B cell (primary cell): Measurements from ENCODE around the gene NR3C2. TPM values are rescaled to one million over a fixed set of nuclear protein-coding genes. Genes with fewer than 3 reads are reported as not detected.

Experiments used
- ATAC-seq: fragments of 200-7000 bp; cut with Tn5 transposase; one replicate; pipeline ENCODE4 v1.10.0; 2021; ENCODE audit warnings: low read depth, mild to moderate bottlenecking, moderate number of reproducible peaks, moderate library complexity
- CTCF ChIA-PET: fragments of 350-600 bp; sonication (Branson Sonifier 250); formaldehyde crosslinking; loops from one replicate; lab custom pipeline; 2021; ENCODE audit warnings: antibody characterized with exemption, inconsistent platforms; lab: Charles Lee
- POLR2A ChIA-PET: fragments of 350-600 bp; sonication (Branson Sonifier 250); formaldehyde crosslinking; loops from one replicate; lab custom pipeline; 2021; ENCODE audit warnings: antibody characterized with exemption; lab: Charles Lee
- DNase-seq: peaks from one replicate; pipeline ENCODE4 v3.0.0; 2013
- H2AFZ ChIP-seq: 2 replicates; pipeline ENCODE4 v1.6.1; 2012; ENCODE audit warnings: mild to moderate bottlenecking, low read depth, low read length; ENCODE audit not compliant: insufficient read depth, poor library complexity, severe bottlenecking
- H3K27ac ChIP-seq, 2 donors: 1 replicate in 1 of 2; 2 replicates in 1 of 2; pipeline ENCODE4 v1.5.1; 2012 to 2013; ENCODE audit warnings: low read length in 2 of 2, mild to moderate bottlenecking in 2 of 2, moderate library complexity in 1 of 2
- H3K27me3 ChIP-seq, 4 experiments: fragments of 200-600 bp in 1 of 4; sonication (generic) in 1 of 4; replicated peaks in 1 of 4; 1 replicate in 2 of 4; 2 replicates in 2 of 4; pipeline versions ENCODE4 v1.6.1 to v1.7.0; 2013 to 2016; ENCODE audit warnings: low read length in 3 of 4, mild to moderate bottlenecking in 2 of 4, mixed read lengths in 1 of 4, moderate library complexity in 1 of 4; ENCODE audit not compliant: insufficient read depth in 4 of 4, control insufficient read depth in 3 of 4; ENCODE audit errors: control extremely low read depth in 1 of 4
- H3K36me3 ChIP-seq, 2 experiments: replicated peaks in 1 of 2; 1 replicate in 1 of 2; 2 replicates in 1 of 2; pipeline versions ENCODE4 v1.6.1 to v1.7.1; 2013; ENCODE audit warnings: low read length in 1 of 2; ENCODE audit not compliant: insufficient read depth in 2 of 2, control insufficient read depth in 1 of 2; ENCODE audit errors: control extremely low read depth in 1 of 2, extremely low read depth in 1 of 2
- H3K4me1 ChIP-seq, 2 donors: fragments of 200-600 bp in 1 of 2; sonication (generic) in 1 of 2; 1 replicate in 1 of 2; 2 replicates in 1 of 2; pipeline versions ENCODE4 v1.5.1 to v1.6.1; 2013 to 2017; ENCODE audit warnings: low read length in 2 of 2; ENCODE audit not compliant: control insufficient read depth in 2 of 2, insufficient read depth in 2 of 2
- H3K4me2 ChIP-seq: replicated peaks from 2 replicates; pipeline ENCODE3; 2012; ENCODE audit warnings: mild to moderate bottlenecking, low read depth, low read length; ENCODE audit not compliant: poor library complexity, severe bottlenecking
- H3K4me3 ChIP-seq, 5 experiments: fragments of 200-600 bp in 1 of 5; sonication (generic) in 1 of 5; 1 replicate in 3 of 5; 2 replicates in 2 of 5; pipeline versions ENCODE4 v1.5.1 to v1.7.0; 2011 to 2016; ENCODE audit warnings: low read length in 4 of 5, mild to moderate bottlenecking in 4 of 5, low read depth in 2 of 5, control low read depth in 1 of 5, moderate library complexity in 1 of 5; ENCODE audit not compliant: insufficient read depth in 1 of 5; ENCODE audit errors: control extremely low read depth in 1 of 5, extremely low read depth in 1 of 5
- H3K79me2 ChIP-seq: fragments of 200-600 bp; sonication (generic); one replicate; pipeline ENCODE4 v1.6.0; 2016; ENCODE audit warnings: low read length; ENCODE audit not compliant: control insufficient read depth, insufficient read depth
- H3K9ac ChIP-seq: fragments of 200-600 bp; sonication (generic); 2 replicates; pipeline ENCODE4 v1.6.1; 2017; ENCODE audit warnings: mild to moderate bottlenecking, low read length, moderate library complexity
- H3K9me3 ChIP-seq, 3 donors: one replicate each; pipeline versions ENCODE4 v1.6.1 to v1.7.1; 2013; ENCODE audit warnings: low read length in 2 of 3; ENCODE audit not compliant: control insufficient read depth in 2 of 3, insufficient read depth in 1 of 3; ENCODE audit errors: control extremely low read depth in 1 of 3
- H4K20me1 ChIP-seq: 2 replicates; pipeline ENCODE4 v1.6.0; 2012; ENCODE audit warnings: mild to moderate bottlenecking, low read length; ENCODE audit not compliant: insufficient read depth, control insufficient read depth, poor library complexity, severe bottlenecking
- H3K27ac Mint-ChIP-seq: one replicate; pipeline ENCODE4 v1.8.0; 2021; ENCODE audit warnings: mixed read lengths
- H3K27me3 Mint-ChIP-seq: one replicate; pipeline ENCODE4 v1.8.0; 2021; ENCODE audit warnings: mixed read lengths
- H3K4me1 Mint-ChIP-seq: one replicate; pipeline ENCODE4 v1.8.0; 2021; ENCODE audit warnings: mixed read lengths
- H3K4me3 Mint-ChIP-seq: one replicate; pipeline ENCODE4 v1.8.0; 2021; ENCODE audit warnings: mixed read lengths
- H3K9me3 Mint-ChIP-seq: one replicate; pipeline ENCODE4 v1.8.0; 2022; ENCODE audit warnings: mixed read lengths; ENCODE audit not compliant: insufficient read depth
- EZH2 ChIP-seq: IDR thresholded peaks from 2 replicates; pipeline ENCODE4 v1.6.1; 2012; ENCODE audit warnings: borderline replicate concordance, low read depth, mild to moderate bottlenecking, moderate library complexity, low read length; ENCODE audit not compliant: insufficient read depth, poor library complexity, severe bottlenecking
- WGBS: methylation state at CpG from one replicate; pipeline ENCODE4 v1.1.5; 2013; ENCODE audit warnings: missing lambda C conversion rate; ENCODE audit not compliant: insufficient coverage; 5-methylcytosine and 5-hydroxymethylcytosine counted together
- intact Hi-C: fragments of 100-400 bp; cut with micrococcal nuclease; formaldehyde crosslinking; loops from one replicate; pipeline ENCODE4 v1.10.0; 2022
- polyA plus RNA-seq: library from polyadenylated mRNA; depleted of rRNA; stranded (reverse); fragments of >200 nt; gene quantifications from 2 replicates; pipeline ENCODE4 v1.2.3, GENCODE V29; 2012
- total RNA-seq, 2 donors: library from RNA; stranded (reverse); fragments of 120-200 nt in 1 of 2; gene quantifications; 1 replicate in 1 of 2; 2 replicates in 1 of 2; pipeline versions ENCODE4 v1.2.3 to v1.2.4, GENCODE V29; 2013 to 2022
- TF ChIP-seq, protein P1 (sequence below): fragments of 200-600 bp; IDR thresholded peaks from one replicate; pipeline ENCODE4 v1.8.0; 2022; ENCODE audit warnings: antibody characterized with exemption, mild to moderate bottlenecking

NR3C2 gene
- total and polyA plus RNA-seq, 2 donors (not counting 1 experiment from before 2014, with no cell fraction given), result 6.7 to 19.3 TPM

DNA sequence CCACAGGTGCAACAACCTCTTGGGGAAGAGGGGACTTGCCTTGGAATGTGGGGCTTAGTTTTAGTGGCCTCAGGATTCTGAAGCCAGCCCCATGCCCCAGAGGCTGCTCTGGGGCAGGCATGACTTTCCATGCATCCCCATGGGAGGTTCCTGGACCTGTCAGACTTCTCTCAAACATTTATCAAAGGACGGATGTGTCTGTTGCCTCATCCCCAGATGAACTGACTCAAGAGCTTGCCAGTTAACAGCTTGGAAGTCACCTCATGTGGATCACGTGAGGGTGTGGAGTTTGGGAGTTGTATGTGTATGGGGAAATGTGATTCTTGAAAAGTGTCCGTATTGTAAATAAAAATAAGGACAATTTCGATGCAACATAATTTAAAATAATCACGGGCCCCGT, 368.9 kb downstream of the NR3C2 start:
- Histone ChIP-seq H3K9ac (no peak overlapping the region), H3K27me3 (no peaks in the 10 kb centered on the region), H4K20me1 (no peaks in the 10 kb centered on the region), H3K4me2 (no peak overlapping the region), H3K36me3 (no peaks in the 10 kb centered on the region), H3K79me2 (no peaks in the 10 kb centered on the region), H3K4me3 (no peak overlapping the region), H3K27ac (no peak overlapping the region), H3K9me3 (peaks cover 0 to 42% (median 20%) of the 10 kb centered on the region in 3 donors), H2AFZ (no peak overlapping the region), H3K4me1 (no peaks in the 10 kb centered on the region)
- Mint-ChIP-seq H3K27ac (no peak overlapping the region), H3K9me3 (peaks cover 14% of the 10 kb centered on the region), H3K27me3 (no peaks in the 10 kb centered on the region), H3K4me3 (no peak overlapping the region), H3K4me1 (no peaks in the 10 kb centered on the region)
- TF ChIP-seq, protein P1, sequence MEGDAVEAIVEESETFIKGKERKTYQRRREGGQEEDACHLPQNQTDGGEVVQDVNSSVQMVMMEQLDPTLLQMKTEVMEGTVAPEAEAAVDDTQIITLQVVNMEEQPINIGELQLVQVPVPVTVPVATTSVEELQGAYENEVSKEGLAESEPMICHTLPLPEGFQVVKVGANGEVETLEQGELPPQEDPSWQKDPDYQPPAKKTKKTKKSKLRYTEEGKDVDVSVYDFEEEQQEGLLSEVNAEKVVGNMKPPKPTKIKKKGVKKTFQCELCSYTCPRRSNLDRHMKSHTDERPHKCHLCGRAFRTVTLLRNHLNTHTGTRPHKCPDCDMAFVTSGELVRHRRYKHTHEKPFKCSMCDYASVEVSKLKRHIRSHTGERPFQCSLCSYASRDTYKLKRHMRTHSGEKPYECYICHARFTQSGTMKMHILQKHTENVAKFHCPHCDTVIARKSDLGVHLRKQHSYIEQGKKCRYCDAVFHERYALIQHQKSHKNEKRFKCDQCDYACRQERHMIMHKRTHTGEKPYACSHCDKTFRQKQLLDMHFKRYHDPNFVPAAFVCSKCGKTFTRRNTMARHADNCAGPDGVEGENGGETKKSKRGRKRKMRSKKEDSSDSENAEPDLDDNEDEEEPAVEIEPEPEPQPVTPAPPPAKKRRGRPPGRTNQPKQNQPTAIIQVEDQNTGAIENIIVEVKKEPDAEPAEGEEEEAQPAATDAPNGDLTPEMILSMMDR, result no peak
- TF ChIP-seq EZH2, result no peak
- ATAC-seq (no peak), DNase-seq (no peak)
- WGBS, result 96% methylated on average over 4 of the region's 6 CpGs
- ChIA-PET POLR2A (no interaction called here), CTCF (no interaction called here)
- intact Hi-C loops, result no loop called here

DNA sequence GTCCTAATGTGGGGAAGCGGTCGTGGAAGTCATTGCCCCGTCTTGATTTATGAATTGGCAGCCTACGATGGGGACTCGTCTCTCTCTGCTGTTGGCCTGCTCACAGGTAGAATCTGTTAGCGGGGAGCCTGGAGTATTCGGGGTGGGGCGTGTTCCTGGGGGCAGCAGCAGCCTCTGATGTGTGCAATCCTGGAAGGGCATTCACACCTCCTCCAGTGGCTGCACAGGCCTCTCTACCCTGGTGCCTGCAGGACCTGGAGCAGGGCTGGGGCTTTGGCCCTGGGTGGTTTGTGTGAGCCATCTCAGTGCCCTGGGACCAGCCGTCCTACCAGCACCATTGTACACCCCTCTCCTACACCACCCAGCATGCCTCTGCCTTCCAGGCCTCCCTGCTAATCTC, 369.4 kb downstream of the NR3C2 start:
- no peak for ATAC-seq
- Mint-ChIP-seq H3K27ac (no peak overlapping the region), H3K27me3 (no peaks in the 10 kb centered on the region), H3K4me1 (no peaks in the 10 kb centered on the region), H3K9me3 (peaks cover 14% of the 10 kb centered on the region), H3K4me3 (no peak overlapping the region)
- no peak for DNase-seq
- POLR2A ChIA-PET, result no interaction called here
- Histone ChIP-seq H3K9ac (no peak overlapping the region), H3K27ac (no peak overlapping the region), H3K9me3 (peaks cover 0 to 42% (median 20%) of the 10 kb centered on the region in 3 donors), H4K20me1 (no peaks in the 10 kb centered on the region), H3K4me3 (no peak overlapping the region), H3K79me2 (no peaks in the 10 kb centered on the region), H3K4me1 (no peaks in the 10 kb centered on the region), H3K4me2 (no peak overlapping the region), H3K27me3 (no peaks in the 10 kb centered on the region), H3K36me3 (no peaks in the 10 kb centered on the region), H2AFZ (no peak overlapping the region)
- CTCF ChIA-PET, result no interaction called here
- TF ChIP-seq, protein P1, result no peak
- no peak for TF ChIP-seq EZH2
- 92% methylated on average over 8 of the region's 9 CpGs for WGBS
- intact Hi-C loops, result no loop called here
